ENCODE results near the gene COL9A3. TPM values are rescaled to one million over a fixed set of nuclear protein-coding genes. Genes with fewer than 3 reads are reported as not detected.

COL9A3 gene
- total RNA-seq, 2 experiments from 2014 or later: not detected

- POLR2A ChIA-PET: no interaction called here
- CTCF ChIA-PET: no interaction called here
Observed at GRCh38 chr20:62777528-62777830, 39.4 kb upstream of the COL9A3 start.

GRCh38 chr20:62778058-62778457 is 38.8 kb upstream of the COL9A3 start:
- ChIA-PET CTCF (no interaction called here), POLR2A (no interaction called here)

GRCh38 chr20:62778601-62779416 is 38.0 kb upstream of the COL9A3 start:
- CTCF ChIA-PET: interaction anchor here (0.6 to 1.3 kb wide), 4 partner anchors 13 to 441 kb away, joined by 3 to 9 read pairs (median 3); no protein-coding TSS in a partner anchor
- POLR2A ChIA-PET: no interaction called here

GRCh38 chr20:62779417-62779685 is 37.5 kb upstream of the COL9A3 start:
- CTCF ChIA-PET: interaction anchor here (0.6 to 1.3 kb wide), 4 partner anchors 12 to 442 kb away, joined by 3 to 9 read pairs (median 3); no protein-coding TSS in a partner anchor
- POLR2A ChIA-PET: no interaction called here

GRCh38 chr20:62780204-62780603 is 36.6 kb upstream of the COL9A3 start:
- POLR2A ChIA-PET: no interaction called here
- CTCF ChIA-PET: interaction anchor here (1.0 to 1.3 kb wide), 2 partner anchors 11 kb away, joined by 4 to 9 read pairs; no protein-coding TSS in a partner anchor

GRCh38 chr20:62780696-62781095 is 36.2 kb upstream of the COL9A3 start:
- CTCF ChIA-PET: interaction anchor here (1.0 kb wide), 1 partner anchor 11 kb away, joined by 4 read pairs; no protein-coding TSS in a partner anchor
- POLR2A ChIA-PET: no interaction called here

GRCh38 chr20:62782149-62782892 is 34.5 kb upstream of the COL9A3 start:
- ChIA-PET CTCF (interaction anchor here (0.7 kb wide), 1 partner anchor 9 kb away, joined by 4 read pairs; no protein-coding TSS in a partner anchor), POLR2A (no interaction called here)

GRCh38 chr20:62782893-62783278 is 34.0 kb upstream of the COL9A3 start:
- ChIA-PET POLR2A (no interaction called here), CTCF (interaction anchor here (0.7 kb wide), 1 partner anchor 8 kb away, joined by 4 read pairs; no protein-coding TSS in a partner anchor)

GRCh38 chr20:62784497-62784896 is 32.4 kb upstream of the COL9A3 start:
- ChIA-PET CTCF (no interaction called here), POLR2A (no interaction called here)

GRCh38 chr20:62785393-62785792 is 31.5 kb upstream of the COL9A3 start:
- CTCF ChIA-PET: no interaction called here
- POLR2A ChIA-PET: no interaction called here

GRCh38 chr20:62786157-62786556 is 30.7 kb upstream of the COL9A3 start:
- ChIA-PET POLR2A (no interaction called here), CTCF (interaction anchor here (1.0 kb wide), 1 partner anchor 22 kb away, joined by 3 read pairs; no protein-coding TSS in a partner anchor)

GRCh38 chr20:62787321-62787720 is 29.5 kb upstream of the COL9A3 start:
- ChIA-PET CTCF (interaction anchor here (1.0 to 1.1 kb wide), 2 partner anchors 21 to 171 kb away, joined by 3 read pairs; no protein-coding TSS in a partner anchor), POLR2A (no interaction called here)

GRCh38 chr20:62787866-62788265 is 29.0 kb upstream of the COL9A3 start:
- CTCF ChIA-PET: interaction anchor here (1.1 kb wide), 1 partner anchor 171 kb away, joined by 3 read pairs; no protein-coding TSS in a partner anchor
- POLR2A ChIA-PET: no interaction called here

GRCh38 chr20:62788607-62789006 is 28.2 kb upstream of the COL9A3 start:
- ChIA-PET CTCF (interaction anchor here (0.7 to 1.6 kb wide), 3 partner anchors 19 to 172 kb away, joined by 3 read pairs; no protein-coding TSS in a partner anchor), POLR2A (no interaction called here)

- ChIA-PET POLR2A (no interaction called here), CTCF (interaction anchor here (0.9 to 1.3 kb wide), 2 partner anchors 148 to 380 kb away, joined by 3 read pairs; partner anchors contain the start of gene SLCO4A1)
Observed at GRCh38 chr20:62790075-62790474, 26.8 kb upstream of the COL9A3 start.

- ChIA-PET POLR2A (no interaction called here), CTCF (interaction anchor here (0.7 to 2.3 kb wide), 26 partner anchors 9 to 290 kb away, joined by 3 to 21 read pairs (median 4); partner anchors contain the start of genes NTSR1 and SLCO4A1)
Observed at GRCh38 chr20:62791301-62792181, 25.3 kb upstream of the COL9A3 start.

GRCh38 chr20:62792182-62792939 is 24.5 kb upstream of the COL9A3 start:
- POLR2A ChIA-PET: interaction anchor here (0.6 kb wide), 1 partner anchor 52 kb away, joined by 3 read pairs; no protein-coding TSS in a partner anchor

GRCh38 chr20:62792940-62793756 is 23.7 kb upstream of the COL9A3 start:
- ChIA-PET POLR2A (interaction anchor here (0.6 to 1.4 kb wide), 2 partner anchors 53 to 65 kb away, joined by 3 read pairs; no protein-coding TSS in a partner anchor), CTCF (interaction anchor here (1.0 to 4.6 kb wide), 11 partner anchors 15 to 383 kb away, joined by 3 to 21 read pairs (median 3); partner anchors contain the start of gene SLCO4A1)

More at GRCh38 chr20:62792182-62792939, 24.5 kb upstream of the COL9A3 start:
- CTCF ChIA-PET: interaction anchor here (0.7 to 2.3 kb wide), 16 partner anchors 11 to 175 kb away, joined by 3 to 21 read pairs (median 4); partner anchors contain the start of gene NTSR1

Measured in activated CD8-positive, alpha-beta memory T cell treated with anti-CD3 and anti-CD28 coated beads for 36 hours (primary cell).